ENCODE results near the gene THSD8.

DNA sequence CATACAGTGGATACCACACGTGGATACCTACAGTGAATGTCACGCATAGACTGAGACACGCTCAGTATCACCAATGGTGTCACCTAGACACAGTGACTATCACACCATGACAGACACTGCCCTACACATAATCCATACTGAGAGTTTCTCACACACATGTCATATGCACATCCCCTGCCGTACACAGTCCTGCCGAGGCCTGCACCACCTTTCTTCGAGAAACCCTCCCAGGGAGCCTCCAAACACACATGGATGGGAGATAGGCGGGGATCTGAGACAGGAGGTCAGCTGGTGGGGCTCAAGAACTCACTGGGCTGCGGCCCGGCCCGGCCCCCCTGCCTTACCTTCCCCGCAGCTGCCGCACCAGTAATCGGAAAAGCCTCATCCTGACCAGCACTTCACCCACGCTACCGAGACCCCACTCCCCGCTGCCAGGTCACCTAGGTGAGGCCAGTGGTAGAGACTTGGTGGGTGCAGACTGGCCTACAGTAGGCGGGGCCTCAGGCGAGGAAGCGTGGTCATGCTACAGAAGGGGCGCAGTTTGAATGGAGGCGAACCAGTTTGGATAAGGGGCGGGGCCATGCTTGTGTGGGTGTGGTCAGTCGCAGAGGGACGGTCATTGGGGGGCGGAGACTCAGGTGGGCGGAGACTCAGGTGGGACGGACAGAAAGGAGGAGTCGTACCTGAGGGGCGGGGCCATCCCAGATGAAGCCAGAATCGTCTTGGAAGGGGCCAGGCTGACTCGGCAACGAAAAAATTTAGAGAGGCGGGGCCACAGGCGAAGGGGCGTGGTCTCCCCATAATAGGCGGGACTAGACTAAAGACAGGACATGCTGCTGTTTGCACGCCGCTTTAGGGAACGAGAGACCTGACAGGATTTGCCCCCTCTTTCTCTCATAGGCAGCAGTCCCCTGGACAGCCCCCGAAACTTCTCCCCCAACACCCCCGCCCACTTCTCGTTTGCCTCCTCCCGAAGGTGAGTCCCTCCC is 38.5 kb downstream of the THSD8 start:
- TF ChIP-seq, protein P1, sequence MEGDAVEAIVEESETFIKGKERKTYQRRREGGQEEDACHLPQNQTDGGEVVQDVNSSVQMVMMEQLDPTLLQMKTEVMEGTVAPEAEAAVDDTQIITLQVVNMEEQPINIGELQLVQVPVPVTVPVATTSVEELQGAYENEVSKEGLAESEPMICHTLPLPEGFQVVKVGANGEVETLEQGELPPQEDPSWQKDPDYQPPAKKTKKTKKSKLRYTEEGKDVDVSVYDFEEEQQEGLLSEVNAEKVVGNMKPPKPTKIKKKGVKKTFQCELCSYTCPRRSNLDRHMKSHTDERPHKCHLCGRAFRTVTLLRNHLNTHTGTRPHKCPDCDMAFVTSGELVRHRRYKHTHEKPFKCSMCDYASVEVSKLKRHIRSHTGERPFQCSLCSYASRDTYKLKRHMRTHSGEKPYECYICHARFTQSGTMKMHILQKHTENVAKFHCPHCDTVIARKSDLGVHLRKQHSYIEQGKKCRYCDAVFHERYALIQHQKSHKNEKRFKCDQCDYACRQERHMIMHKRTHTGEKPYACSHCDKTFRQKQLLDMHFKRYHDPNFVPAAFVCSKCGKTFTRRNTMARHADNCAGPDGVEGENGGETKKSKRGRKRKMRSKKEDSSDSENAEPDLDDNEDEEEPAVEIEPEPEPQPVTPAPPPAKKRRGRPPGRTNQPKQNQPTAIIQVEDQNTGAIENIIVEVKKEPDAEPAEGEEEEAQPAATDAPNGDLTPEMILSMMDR (IDR thresholded peaks at IDR 0.05; ENCODE audit: low read depth, low read length): no peak
- no peak for TF ChIP-seq MYC (IDR thresholded peaks at IDR 0.05; ENCODE audit: low read depth, low read length)
